Urinary bladder (tissue), 4 donors: ENCODE results near the gene EIF1AD. TPM values are rescaled to one million over a fixed set of nuclear protein-coding genes. Genes with fewer than 3 reads are reported as not detected.

Experiments
- DNase-seq: peaks from one replicate; pipeline ENCODE4 v3.0.0-alpha.2; 2015; ENCODE audit errors: extremely low spot score
- H3K27ac ChIP-seq: one replicate; pipeline ENCODE4 v1.5.1; 2013; ENCODE audit warnings: low read depth, mild to moderate bottlenecking, moderate library complexity
- H3K36me3 ChIP-seq: one replicate; pipeline ENCODE4 v1.6.1; 2013; ENCODE audit warnings: mild to moderate bottlenecking, moderate library complexity; ENCODE audit not compliant: insufficient read depth
- H3K4me1 ChIP-seq: one replicate; pipeline ENCODE4 v1.6.1; 2013; ENCODE audit warnings: mild to moderate bottlenecking, moderate library complexity; ENCODE audit not compliant: insufficient read depth
- H3K4me3 ChIP-seq: one replicate; pipeline ENCODE4 v1.5.1; 2013; ENCODE audit warnings: low read depth, low read length
- WGBS: extraction: QIAGEN DNeasy Blood & Tissue Kit; methylation state at CpG from one replicate; pipeline ENCODE4 v1.1.7; 2013; 5-methylcytosine and 5-hydroxymethylcytosine counted together
- polyA plus RNA-seq: library from polyadenylated mRNA; stranded (reverse); fragments of 200-250 nt; gene quantifications from one replicate; pipeline ENCODE4 v1.2.3, GENCODE V29; 2013
- total RNA-seq: library from RNA; depleted of rRNA; stranded (reverse); fragments of >200 nt; gene quantifications from one replicate; pipeline ENCODE4 v1.2.3, GENCODE V29; 2014
- donor health status: healthy with polysubstance abuse.
- donor health status: healthy.

The EIF1AD gene
- total and polyA plus RNA-seq, 2 donors, result 15.6 to 26.3 TPM

DNA sequence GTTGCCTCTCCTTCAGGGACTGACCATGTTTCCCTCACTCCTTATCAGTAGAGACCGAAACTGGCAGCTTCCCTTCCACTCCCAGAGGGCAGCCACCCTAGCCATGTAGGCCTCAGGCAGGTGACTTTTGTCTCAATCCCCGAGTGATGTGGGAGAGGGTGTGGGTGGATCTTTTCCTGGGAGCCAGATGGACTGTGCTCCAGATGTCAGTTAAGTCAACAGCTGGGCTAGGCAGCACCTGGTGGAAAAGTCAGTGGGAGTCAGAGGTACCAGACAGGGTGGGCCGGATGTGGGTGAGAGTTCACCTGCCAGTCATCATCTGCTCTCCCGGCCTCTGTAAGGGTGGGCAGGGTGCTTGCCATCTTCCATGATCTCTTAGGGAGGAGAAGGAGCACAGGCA is 2.2 kb upstream of the EIF1AD start:
- Histone ChIP-seq H3K4me1 (no peaks in the 10 kb centered on the region), H3K4me3 (no peak overlapping the region), H3K27ac (no peak overlapping the region), H3K36me3 (no peaks in the 10 kb centered on the region)
- 87% methylated on average over 4 of the region's 4 CpGs for WGBS
- DNase-seq, result no peak

- peak overlapping the region; percentile 75 for H3K4me3 ChIP-seq
- 81% methylated on average over 6 of the region's 6 CpGs for WGBS
- no peaks in the 10 kb centered on the region for H3K4me1 ChIP-seq
- DNase-seq, result no peak
- H3K27ac ChIP-seq, result no peak overlapping the region
- peaks cover 3% of the 10 kb centered on the region for H3K36me3 ChIP-seq
Measured at GRCh38 chr11:66003291-66003690, 1.3 kb upstream of the EIF1AD start.

- DNase-seq, result no peak
- WGBS, result under 1% methylated on average over 40 of the region's 40 CpGs
Measured at GRCh38 chr11:66002648-66003225, 780 bp upstream of the EIF1AD start.

DNA sequence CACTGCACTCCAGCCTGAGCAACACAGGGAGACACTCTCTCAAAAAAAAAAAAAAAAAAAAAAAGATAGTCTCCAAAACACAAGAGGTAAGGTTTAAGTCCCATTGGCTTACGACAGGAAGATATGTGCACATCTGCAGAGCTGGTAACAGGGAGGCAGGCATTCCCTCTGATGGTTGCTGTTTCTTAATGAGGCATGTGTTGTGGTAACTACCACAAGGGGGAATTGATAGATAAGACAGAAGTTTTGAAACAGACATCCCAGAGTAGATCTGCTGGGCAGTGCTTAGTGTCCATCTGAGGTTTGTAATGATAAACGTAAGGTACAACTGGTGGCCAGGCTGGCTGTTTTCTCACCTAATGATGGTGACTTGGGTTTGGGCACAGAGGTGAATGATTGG is 4.7 kb downstream of the EIF1AD start:
- peaks cover 5% of the 10 kb centered on the region for H3K36me3 ChIP-seq
- H3K27ac ChIP-seq, result no peak overlapping the region
- H3K4me1 ChIP-seq, result no peaks in the 10 kb centered on the region
- DNase-seq, result no peak
- WGBS, result 86% methylated on average over 2 of the region's 2 CpGs
- no peak overlapping the region for H3K4me3 ChIP-seq

More at GRCh38 chr11:66002648-66003225, 780 bp upstream of the EIF1AD start:
- peak overlapping the region; percentile 40 for H3K27ac ChIP-seq
- peaks cover 3% of the 10 kb centered on the region for H3K36me3 ChIP-seq
- H3K4me1 ChIP-seq, result no peaks in the 10 kb centered on the region
- H3K4me3 ChIP-seq, result peak overlapping the region; percentile 75

- WGBS, result 74% methylated on average over 5 of the region's 5 CpGs
- no peak for DNase-seq
- peaks cover 2% of the 10 kb centered on the region for H3K36me3 ChIP-seq
Measured at GRCh38 chr11:65992056-65992455, 9.9 kb downstream of the EIF1AD start.

GRCh38 chr11:65988791-65989592 is 13.0 kb downstream of the EIF1AD start:
- peak; percentile 91 for DNase-seq
- Histone ChIP-seq H3K36me3 (peaks cover 2% of the 10 kb centered on the region), H3K27ac (no peak overlapping the region), H3K4me1 (no peaks in the 10 kb centered on the region), H3K4me3 (no peak overlapping the region)
- 28% methylated on average over 10 of the region's 10 CpGs for WGBS

More at GRCh38 chr11:65992056-65992455, 9.9 kb downstream of the EIF1AD start:
- H3K4me1 ChIP-seq, result no peaks in the 10 kb centered on the region
- no peak overlapping the region for H3K27ac ChIP-seq
- no peak overlapping the region for H3K4me3 ChIP-seq

DNA sequence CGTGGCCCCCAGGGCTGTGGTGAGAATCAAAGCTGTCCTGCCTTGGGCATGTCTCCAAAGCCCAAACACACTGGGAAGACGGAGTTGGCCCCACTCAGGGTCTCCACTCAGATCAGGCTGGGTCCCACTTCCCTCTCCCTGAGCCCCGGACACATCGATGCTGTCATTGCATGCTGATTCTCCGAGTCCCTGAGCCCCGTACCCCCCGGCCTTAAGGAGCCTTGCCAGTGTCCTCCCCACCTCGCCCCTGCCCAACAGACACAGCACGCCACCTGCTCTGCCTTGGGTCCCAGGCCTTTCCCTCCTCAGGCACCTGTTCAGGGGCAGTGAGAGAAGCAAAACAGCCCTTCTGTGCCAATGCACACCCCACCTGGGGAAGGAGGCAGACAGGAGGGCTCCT is 14.6 kb downstream of the EIF1AD start:
- DNase-seq, result no peak
- Histone ChIP-seq H3K27ac (no peak overlapping the region), H3K36me3 (no peaks in the 10 kb centered on the region), H3K4me1 (no peaks in the 10 kb centered on the region), H3K4me3 (no peak overlapping the region)
- 77% methylated on average over 9 of the region's 9 CpGs for WGBS

DNA sequence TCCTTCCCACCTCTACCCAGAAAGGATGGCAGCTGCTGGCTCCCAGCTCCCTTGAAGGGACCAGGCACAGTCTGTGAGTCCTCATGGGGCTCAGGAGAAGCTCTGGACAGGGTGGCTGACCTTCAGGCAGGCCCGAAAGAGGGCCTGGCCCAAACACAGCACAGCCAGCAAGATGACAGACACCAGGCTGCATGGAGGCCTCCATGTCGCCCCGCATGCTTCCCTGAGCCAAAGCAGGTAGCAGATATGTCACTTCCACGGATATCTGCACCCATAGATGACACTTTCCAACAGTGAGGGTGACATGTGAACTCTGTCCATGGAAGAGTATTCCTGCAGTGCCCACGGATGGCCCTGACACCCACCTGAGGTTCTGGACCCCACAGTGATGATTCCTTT is 18.4 kb downstream of the EIF1AD start:
- Histone ChIP-seq H3K4me3 (no peak overlapping the region), H3K4me1 (no peaks in the 10 kb centered on the region), H3K27ac (no peak overlapping the region), H3K36me3 (peaks cover 3% of the 10 kb centered on the region)
- WGBS, result 84% methylated on average over 5 of the region's 5 CpGs
- DNase-seq, result no peak

DNA sequence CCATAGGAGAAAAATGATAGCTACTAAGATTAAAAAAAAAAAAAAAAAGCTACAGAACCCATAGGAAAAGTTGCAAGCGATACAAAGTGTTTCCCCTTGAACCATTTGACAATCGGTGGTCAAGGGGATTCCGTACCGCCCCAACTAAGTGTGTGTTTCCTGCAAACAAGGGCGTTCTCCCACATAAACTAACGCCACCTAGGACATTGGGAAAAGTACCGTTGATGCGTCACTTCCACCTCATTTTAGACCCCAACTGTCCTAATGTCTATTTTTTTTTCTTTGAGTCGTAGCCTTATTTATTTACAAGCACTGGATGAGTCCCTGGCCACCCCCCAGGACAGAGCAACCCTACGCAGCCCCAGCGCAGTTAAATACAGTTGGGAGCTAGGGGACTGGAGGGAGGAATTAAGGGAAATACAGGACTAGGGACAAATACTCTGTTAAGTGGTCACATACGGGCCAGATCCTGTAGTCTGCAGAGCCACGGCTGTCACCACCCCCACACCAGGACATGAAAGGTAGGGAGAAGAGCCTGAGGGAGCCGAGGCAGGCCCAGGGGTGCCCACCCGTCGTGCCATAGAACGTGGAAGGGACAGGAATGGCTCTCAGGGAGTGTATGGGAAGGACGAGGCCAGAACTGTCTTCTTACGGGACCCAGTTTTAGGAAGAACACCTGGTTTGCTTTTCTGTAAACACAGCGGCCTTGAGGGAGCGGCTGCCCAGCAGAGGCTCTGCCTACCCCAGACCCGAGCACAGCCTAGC is 19.0 kb downstream of the EIF1AD start:
- DNase-seq, result no peak
- Histone ChIP-seq H3K27ac (no peak overlapping the region), H3K36me3 (peaks cover 5% of the 10 kb centered on the region), H3K4me1 (no peaks in the 10 kb centered on the region), H3K4me3 (no peak overlapping the region)
- 70% methylated on average over 22 of the region's 22 CpGs for WGBS

- Histone ChIP-seq H3K36me3 (peaks cover 5% of the 10 kb centered on the region), H3K27ac (no peak overlapping the region), H3K4me1 (no peaks in the 10 kb centered on the region), H3K4me3 (no peak overlapping the region)
- no peak for DNase-seq
- WGBS, result 66% methylated on average over 16 of the region's 16 CpGs
Measured at GRCh38 chr11:65981972-65982823, 19.8 kb downstream of the EIF1AD start.

- H3K4me1 ChIP-seq, result no peaks in the 10 kb centered on the region
- no peak overlapping the region for H3K27ac ChIP-seq
- DNase-seq, result no peak
- WGBS, result 76% methylated on average over 12 of the region's 12 CpGs
- no peak overlapping the region for H3K4me3 ChIP-seq
- peaks cover 5% of the 10 kb centered on the region for H3K36me3 ChIP-seq
Measured at GRCh38 chr11:65981101-65981740, 20.7 kb downstream of the EIF1AD start.

- Histone ChIP-seq H3K27ac (no peak overlapping the region), H3K4me3 (no peak overlapping the region), H3K4me1 (no peaks in the 10 kb centered on the region), H3K36me3 (peaks cover 5% of the 10 kb centered on the region)
- no peak for DNase-seq
- 86% methylated on average over 10 of the region's 10 CpGs for WGBS
Measured at GRCh38 chr11:65979261-65979759, 22.6 kb downstream of the EIF1AD start.
